Right renal pelvis (tissue), 4 donors: Measurements from ENCODE around the gene CATSPERE. TPM values are rescaled to one million over a fixed set of nuclear protein-coding genes. Genes with fewer than 3 reads are reported as not detected.
A peak's percentile ranks its signal among the peaks of the same experiment; 100 is the strongest.

Experiments used
- DNase-seq, 4 donors: peaks; one replicate each; pipeline ENCODE4 v3.0.0-alpha.2; 2013; ENCODE audit warnings: low read depth in 4 of 4, low spot score in 3 of 4, missing footprints in 1 of 4
- polyA plus RNA-seq, 4 donors: library from polyadenylated mRNA; unstranded; fragments of 120-200 nt; gene quantifications; one replicate each; pipeline ENCODE4 v1.2.1, GENCODE V29; 2013; ENCODE audit not compliant: insufficient read length in 4 of 4

Gene CATSPERE
- polyA plus RNA-seq, 4 donors = 1.3 to 2.8 (median 2.0) TPM

- DNase-seq = no peak
Observed at GRCh38 chr1:244614879-244615278, 153.8 kb downstream of the CATSPERE start.

- DNase-seq = no peak
Observed at GRCh38 chr1:244615301-244615700, 154.2 kb downstream of the CATSPERE start.

- DNase-seq = no peak
Observed at GRCh38 chr1:244626709-244627108, 165.6 kb downstream of the CATSPERE start.

GRCh38 chr1:244628789-244629188 is 167.7 kb downstream of the CATSPERE start:
- DNase-seq = no peak

DNA sequence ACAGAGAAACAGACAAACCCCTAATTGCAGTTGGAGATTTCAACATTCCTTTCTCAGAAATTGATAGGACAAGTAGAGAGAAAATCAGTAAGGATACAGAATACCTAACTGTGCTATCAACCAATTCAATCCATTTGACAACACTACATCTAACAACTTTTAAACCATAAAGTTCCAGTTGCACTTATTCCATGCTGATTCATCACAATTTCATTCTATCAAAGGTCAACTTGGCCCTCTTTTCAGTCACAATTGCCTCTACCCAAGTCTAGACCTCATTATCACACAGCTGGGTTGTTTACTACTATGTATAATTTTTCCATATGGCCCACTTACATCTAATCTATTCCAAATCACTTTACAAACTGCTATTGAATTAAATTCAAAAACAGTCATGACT is 172.1 kb downstream of the CATSPERE start:
- DNase-seq = no peak

DNA sequence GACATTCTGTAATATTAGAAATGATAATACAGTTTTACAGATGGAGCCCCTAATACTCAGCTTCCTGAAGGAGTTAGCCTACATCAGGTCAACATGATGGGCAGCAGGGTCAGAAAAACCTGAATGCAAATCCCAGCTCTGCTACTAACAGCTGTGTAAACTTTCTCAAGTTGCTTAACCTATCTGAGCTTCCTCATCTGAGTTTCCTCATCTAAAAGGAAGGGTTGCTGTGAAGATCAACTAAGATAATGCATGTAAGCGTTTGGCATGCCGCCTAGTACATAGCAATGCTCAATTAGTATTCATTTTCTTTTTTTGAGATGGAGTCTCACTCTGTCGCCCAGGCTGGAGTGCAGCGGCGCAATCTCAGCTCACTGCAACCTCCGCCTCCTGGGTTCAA is 173.5 kb downstream of the CATSPERE start:
- DNase-seq = no peak

DNA sequence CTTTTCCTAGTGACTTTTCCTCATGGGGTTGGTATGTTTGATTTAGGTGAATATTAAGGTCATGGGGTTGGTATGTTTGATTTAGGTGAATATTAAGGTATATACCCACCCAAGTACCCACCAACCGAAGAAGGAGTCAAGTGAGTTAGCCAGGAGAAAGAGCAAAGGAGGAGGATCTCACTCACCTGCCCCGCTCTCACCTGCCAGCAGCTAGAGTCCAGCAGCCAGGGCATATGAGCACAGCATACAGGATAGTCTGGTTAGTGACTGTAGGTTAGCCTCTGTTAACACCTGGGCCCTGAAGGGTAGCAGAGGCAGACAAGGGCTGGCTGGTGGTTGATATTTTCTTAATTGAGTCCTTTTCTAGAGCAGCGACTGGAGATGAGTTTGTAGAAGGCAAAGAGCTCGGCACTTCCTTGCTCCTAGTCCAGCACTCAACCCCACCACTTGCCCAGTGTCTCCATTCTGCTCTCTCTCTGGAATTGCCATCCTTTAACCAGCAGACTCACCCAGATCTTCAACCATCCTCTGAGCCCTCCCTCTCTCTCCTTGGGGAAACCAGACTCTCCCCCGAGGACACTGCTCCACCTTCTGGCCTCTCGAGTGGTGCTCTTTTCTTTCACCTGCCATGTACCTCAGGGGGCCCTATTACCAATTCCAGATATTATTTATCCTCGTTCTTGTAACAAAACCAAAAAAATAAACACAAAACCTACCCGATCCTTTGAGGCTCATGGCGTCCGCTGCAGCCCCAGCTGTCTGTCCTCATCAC is 175.6 kb downstream of the CATSPERE start:
- DNase-seq = no peak

- DNase-seq = no peak
Observed at GRCh38 chr1:244639561-244639960, 178.5 kb downstream of the CATSPERE start.

GRCh38 chr1:244640917-244641316 is 179.8 kb downstream of the CATSPERE start:
- DNase-seq = no peak

DNA sequence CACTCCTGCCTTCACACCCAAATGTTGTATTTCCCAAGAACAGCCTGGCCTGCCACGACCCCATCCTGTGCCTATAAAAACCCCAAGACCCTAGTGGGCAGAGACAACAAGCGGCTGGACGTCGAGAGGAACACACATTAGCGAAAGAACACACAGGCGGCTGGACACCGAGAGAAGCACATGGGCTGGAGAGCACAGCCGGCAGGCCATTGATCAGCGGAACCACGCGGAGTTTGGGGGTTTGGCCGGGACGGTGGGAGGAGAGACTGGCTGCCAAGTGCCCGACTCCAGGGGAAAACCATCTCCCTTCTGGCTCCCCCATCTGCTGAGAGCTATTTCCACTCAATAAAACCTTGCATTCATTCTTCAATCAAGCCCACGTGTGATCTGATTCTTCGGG is 181.5 kb downstream of the CATSPERE start:
- DNase-seq = no peak

DNA sequence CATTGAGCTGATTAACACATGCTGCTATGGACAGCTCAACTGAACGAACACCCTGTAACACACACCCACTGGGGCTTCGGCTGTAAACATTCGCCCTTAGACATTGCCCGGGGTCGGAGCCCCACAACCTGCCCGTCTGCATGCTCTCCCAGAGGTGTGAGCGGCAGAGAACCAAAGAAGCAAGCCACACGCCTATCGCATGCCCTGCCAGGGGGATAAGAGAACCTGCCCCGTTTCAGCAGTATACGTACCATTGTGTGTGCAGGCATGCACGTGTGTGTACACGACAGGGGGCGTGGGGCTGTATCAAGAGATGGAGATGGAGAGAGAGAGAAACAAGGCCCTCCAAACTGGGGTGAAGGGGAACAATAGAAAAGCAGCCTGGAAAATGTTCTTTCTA is 181.9 kb downstream of the CATSPERE start:
- no peak for DNase-seq

DNA sequence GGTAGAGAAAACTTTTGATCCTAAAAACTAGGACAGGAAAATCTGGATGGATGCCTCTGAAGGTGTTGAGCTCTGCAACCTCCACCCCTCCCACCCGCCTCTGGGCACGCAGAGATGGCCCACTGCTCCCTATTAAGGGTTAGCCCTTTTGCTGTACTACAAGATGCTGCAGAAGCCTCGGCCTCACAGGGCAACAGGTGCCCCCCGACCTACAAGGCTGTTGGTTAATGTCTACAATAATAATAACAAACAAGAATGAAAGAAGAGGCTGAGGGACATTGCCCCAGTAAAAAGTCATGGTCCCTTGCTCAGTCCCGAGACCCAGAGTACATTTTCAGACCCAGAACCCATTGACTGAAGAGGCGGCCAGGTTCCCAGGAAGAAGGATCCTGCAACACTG is 184.3 kb downstream of the CATSPERE start:
- no peak for DNase-seq

- DNase-seq = no peak
Observed at GRCh38 chr1:244645890-244646289, 184.8 kb downstream of the CATSPERE start.

GRCh38 chr1:244647819-244648218 is 186.7 kb downstream of the CATSPERE start:
- DNase-seq = no peak

- peak in 1 of 4 donors; percentile 13 for DNase-seq
Observed at GRCh38 chr1:244651956-244652622, 191.0 kb downstream of the CATSPERE start.

GRCh38 chr1:244652623-244653438 is 191.8 kb downstream of the CATSPERE start, which contains the start of gene DESI2:
Gene DESI2 (plus strand): TSS chr1:244653126. CDS start chr1:244653314, 188 bp downstream.
- DNase-seq = peak; percentile 92 to 98 (median 97)

DNA sequence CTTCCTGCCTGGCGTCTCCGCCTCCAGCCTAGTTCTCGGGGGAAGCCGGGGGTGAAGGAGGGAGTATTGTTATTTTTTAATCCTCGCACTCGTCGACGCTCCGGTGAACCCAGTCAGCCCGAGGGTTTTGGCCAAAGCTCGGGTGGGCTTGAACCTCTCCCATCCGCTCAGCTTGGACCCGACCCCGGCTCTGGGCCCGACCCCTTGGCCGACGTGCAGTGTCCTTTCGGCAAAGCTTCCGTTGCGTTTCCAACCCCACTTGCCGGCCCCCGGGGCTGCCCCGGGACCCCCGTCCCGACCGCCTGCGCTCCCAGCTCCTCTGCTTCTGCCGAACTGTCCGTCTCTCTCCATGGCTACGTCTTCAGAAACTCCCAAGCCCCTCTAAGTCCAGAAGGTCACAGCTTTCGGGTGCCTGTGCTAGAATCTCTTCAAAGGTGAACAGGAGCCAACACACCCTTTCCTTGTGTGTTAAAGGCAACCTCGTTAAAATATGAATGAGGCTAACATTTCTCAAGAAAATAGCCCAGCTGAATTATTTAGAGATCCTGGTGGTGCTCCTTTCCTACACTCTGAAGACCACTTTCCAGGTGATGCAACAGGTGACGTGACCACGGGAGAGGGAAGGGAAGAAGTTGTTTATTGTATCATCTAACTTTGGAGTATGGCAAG is 192.5 kb downstream of the CATSPERE start:
- DNase-seq = peak in 2 of 4 donors; percentile 23 to 25

- no peak for DNase-seq
Observed at GRCh38 chr1:244654108-244655038, 193.3 kb downstream of the CATSPERE start.

GRCh38 chr1:244655186-244655585 is 194.1 kb downstream of the CATSPERE start:
- DNase-seq = no peak

DNA sequence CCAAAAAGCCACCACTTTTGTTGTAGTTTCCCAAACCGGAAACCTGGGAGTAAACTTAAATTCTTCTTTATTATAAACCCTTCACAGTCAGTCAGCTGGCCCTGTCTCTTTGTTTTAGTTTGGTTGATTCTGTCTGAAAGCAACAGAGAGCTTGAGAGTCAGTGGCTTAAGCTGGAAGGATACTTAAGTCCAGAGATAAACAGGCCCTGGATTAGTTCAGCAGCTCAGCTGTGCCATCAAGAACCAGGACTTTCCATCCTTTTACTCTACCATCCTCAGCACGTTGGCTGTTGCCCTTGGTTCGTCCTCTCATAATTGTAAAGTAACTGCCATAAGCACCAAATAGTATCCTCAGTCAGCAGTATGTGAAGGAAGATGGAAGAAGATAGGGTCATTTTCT is 196.3 kb downstream of the CATSPERE start:
- DNase-seq = no peak
